GM18867 (cell line): ENCODE data around the gene MSMP.

Experiments used
- ATAC-seq: cut with Tn5 transposase; IDR thresholded peaks from one replicate; pipeline ENCODE4 v1.9.1; 2021; ENCODE audit warnings: mild to moderate bottlenecking, moderate library complexity; ENCODE audit not compliant: unreplicated experiment

MSMP gene

GRCh38 chr9:35725362-35725761 lies 28.7 kb downstream of the MSMP start:
- ATAC-seq: no peak

GRCh38 chr9:35723908-35724307 lies 30.2 kb downstream of the MSMP start:
- no peak for ATAC-seq

DNA sequence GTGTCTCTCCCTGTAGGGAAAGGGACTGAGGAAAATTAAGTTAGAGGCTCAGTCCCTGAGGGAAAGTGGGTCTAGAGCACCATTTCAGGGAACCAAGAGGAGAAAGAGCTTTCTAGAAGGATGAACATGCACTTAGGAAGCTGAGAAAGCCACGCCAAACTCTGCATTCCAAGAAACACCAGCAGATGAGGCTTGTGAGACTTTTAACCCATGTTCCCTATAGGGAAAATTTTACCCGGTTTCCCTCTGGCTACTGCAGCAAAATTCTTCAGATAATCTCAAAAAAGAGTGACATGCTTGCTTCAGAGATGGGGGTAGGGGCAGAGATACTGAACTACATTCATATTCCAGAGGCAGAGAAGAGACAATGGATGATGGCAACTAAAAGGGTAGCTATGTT lies 30.6 kb downstream of the MSMP start:
- no peak for ATAC-seq

- no peak for ATAC-seq
Observed at GRCh38 chr9:35719546-35719945, 34.5 kb downstream of the MSMP start.

GRCh38 chr9:35718721-35719511 lies 35.2 kb downstream of the MSMP start:
- no peak for ATAC-seq

DNA sequence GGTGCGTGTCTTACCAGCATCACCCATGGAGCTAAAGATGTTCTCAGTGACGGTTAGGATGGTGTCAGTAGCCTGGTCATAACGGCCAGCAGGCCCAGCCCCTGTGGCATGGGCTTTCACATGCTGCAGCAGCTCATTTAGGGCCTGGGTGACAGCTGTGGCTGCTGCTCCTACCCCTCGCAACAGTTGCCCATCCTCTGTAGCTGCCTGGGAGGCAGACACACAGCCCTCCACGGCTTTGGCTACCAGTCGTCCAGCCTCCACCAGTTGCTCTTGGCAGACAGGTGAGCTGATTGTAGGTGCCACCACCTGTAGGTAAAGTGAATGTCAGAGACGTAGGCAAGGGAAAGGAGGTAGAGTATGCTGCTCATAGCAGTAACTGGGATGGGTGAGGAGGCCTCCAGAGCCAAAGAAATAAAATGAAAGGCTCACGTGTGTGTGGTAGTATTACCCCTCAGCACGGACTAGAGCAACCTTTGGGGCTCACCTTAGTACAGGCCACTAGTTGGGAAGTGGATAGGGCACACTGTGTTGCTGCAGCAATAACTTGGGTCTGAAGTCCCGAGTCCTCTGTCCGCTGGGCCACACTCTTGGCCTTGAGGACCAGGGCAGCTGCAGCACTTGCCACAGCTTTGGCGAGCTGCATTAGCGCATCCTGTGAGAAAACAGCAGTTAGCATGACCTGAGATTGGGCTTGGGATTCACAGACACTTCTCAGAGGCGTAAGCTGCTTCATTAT lies 36.8 kb downstream of the MSMP start:
- ATAC-seq: no peak

DNA sequence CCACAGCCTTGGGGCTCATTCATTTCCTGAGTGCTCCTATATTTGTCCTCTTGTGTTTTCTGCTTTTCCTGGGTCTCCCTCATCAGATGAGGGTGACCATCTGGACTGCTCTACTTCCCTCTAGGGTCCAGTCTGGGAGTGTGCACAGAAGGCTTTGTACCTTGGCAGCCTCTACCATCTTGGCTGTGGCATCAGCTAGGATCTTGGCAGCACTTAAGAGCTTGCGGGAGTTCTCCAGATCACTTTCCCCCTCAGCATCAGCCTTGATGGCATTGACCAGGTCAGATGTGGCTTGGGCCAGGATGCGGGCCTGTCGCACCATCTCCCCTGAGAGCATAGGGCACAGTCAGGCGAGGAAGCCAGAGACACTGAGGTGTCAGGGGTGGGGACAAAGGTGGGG lies 37.8 kb downstream of the MSMP start:
- ATAC-seq: no peak

DNA sequence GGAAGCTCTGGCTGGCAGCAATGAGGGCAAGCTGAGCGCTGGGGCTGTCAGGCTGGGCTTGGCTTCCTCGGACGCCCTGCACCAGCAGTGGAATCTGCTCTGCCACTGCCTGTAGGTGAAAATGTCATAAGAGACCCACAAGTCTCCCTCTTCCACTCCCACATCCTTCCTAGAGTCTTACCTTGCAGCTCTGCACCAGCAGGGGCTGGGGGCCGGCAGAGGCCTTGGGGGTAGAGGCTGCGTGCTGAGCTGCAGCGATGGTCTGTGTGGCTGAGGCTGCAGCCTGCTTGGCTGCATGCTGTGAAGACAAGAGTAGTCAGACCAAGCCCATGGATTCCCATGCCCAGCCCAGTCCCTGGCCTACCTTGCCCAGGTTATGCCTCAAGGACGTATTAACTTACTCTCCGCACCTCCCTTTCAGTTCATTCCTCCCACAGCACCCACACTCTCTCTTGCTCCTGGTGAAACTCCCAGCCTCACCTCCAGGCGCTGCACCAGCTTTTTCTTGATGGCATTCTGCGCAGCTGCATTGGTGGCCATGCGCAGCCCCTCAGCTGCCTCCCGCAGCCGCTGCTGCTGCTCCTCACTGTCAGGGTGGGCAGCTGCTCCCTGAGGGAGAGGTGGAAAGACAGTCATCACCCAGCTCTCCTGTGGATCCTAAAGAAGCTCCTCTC lies 39.4 kb downstream of the MSMP start:
- ATAC-seq: no peak

DNA sequence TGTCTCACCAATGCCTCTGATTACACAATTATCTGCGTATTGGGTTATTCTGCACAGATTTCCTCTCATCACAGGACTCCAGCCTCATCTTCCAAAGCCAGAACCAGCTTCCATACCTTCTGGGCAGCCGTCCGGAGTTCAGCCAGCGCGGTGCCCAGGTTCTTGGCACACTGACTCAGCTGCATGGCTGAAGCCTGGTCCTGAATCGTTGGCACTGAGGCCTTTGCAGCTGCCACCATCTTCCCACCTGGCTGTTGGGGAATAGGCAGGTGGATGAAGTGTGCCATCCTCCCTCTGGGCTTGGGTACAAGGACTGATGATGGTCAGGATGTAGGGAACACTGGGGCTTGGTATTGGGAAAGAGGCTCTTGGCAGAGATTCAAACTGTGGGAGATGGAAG lies 40.0 kb downstream of the MSMP start:
- ATAC-seq: no peak

DNA sequence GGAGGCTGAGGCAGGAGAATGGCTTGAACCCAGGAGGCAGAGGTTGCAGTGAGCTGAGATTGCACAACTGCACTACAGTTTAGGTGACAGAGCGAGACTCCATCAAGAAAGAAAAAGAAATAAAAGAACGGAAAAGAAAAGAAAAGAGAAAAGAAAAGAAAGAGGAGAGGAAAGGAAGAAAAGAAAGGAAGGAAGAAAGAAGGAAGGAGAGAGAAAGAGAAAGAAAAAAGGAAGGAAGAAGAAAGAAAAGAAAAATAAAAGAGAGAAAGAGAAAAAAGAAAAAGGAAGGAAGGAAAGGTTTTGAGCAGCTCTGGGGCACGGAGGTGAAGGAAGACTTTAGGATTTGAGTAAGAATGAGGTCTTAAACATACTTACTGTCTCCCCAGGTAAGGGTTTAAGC lies 40.5 kb downstream of the MSMP start:
- ATAC-seq: no peak

GRCh38 chr9:35712762-35713400 lies 41.2 kb downstream of the MSMP start:
- ATAC-seq: no peak

- ATAC-seq: no peak
Observed at GRCh38 chr9:35711501-35712428, 42.3 kb downstream of the MSMP start.

DNA sequence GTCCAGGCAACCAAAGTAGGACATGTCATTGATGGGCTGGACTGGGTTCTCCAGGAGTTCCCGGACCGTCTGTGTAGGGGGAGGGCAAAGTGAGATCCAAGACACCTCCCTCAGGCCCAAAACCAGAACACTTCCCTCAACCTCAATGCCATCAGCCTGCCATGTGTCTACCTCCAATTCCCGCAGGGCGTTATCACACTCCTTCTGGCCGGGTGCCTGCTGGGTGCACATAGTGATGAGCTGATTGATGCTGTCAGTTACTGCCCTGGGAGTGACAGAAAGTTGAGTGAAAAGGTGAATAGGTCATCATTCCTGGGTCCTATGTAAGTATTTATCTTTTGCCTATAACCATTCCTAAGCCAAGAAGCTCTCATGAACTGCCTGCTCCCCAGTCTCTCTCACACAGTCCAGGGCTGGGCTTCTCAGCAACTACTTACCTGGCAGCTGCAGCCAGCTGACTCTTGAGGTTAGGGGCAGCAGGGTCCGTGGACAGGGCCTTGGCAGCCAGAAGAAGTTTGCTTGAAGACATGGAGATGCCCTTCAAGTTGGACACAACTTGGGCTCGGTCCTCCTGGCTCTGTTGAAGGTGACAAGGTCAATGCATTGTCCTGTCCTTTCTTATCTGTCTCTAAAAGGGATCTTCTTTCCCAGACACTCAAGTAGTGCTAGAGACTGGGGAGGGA lies 43.1 kb downstream of the MSMP start:
- no peak for ATAC-seq

DNA sequence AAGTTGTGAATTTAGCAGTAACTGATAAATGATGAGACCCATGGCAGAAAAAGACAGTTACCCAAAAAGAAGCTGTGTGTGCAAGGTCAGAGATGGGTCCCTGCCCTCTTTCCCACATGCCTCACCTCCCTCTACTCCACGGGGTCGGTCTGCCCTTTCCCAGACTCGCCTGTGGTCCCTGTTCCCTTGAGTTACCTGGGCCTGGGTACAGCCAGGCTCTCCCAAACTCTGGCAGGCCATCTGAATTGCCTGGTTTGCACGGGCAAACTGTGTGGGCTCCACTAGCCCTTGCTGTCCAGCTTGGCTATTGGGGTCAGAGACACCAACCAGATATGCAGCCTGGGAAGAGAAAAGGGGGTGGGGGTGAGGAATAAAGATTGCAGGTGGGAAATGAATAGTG lies 45.9 kb downstream of the MSMP start:
- ATAC-seq: no peak

GRCh38 chr9:35706951-35707350 lies 47.1 kb downstream of the MSMP start:
- no peak for ATAC-seq

- no peak for ATAC-seq
Observed at GRCh38 chr9:35705836-35706430, 48.1 kb downstream of the MSMP start.

DNA sequence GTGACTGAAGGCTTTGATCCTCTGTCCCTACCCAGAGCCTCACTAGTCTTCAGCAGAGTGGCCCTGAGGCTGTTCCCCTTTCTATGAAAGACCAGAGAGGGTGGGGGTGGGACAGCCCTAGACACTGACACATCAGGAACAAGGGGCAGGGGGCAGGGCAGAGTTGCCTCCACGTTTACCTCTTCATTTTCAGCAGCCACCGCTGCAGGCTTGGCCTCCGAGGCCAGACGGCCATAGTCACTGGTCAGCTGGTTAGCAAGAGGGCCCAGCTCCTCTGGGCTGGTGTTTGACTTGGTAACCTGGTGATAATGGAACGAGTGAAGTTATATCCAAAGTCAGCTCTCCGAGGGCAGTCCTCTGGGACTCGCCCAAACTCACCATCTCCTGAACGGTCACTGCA lies 48.7 kb downstream of the MSMP start:
- ATAC-seq: no peak

- ATAC-seq: no peak
Observed at GRCh38 chr9:35703906-35704672, 50.0 kb downstream of the MSMP start.
